ENCODE measurements around the gene DPP10. TPM values are rescaled to one million over a fixed set of nuclear protein-coding genes. Genes with fewer than 3 reads are reported as not detected.
"Not testable (repeated sequence)": the region's sequence is repeated elsewhere in the genome, so short reads cannot be mapped to it uniquely, and the experiment has no call there.

The DPP10 gene
- total RNA-seq, 1 donor from 2014 or later = 2.1 TPM

- TF ChIP-seq CTCF (conservative IDR thresholded peaks at IDR 0.05) = peak; percentile 36
- Mint-ChIP-seq H3K9me3 (peaks cover 8% of the 10 kb centered on the region), H3K4me3 (no peak overlapping the region), H3K4me1 (no peaks in the 10 kb centered on the region), H3K27ac (ENCODE audit: unreplicated experiment) (no peak overlapping the region), H3K36me3 (ENCODE audit: low read depth) (no peaks in the 10 kb centered on the region), H3K27me3 (ENCODE audit: low read depth) (no peaks in the 10 kb centered on the region)
- DNase-seq (ENCODE audit: low read depth, low spot score) = no peak
Measured at GRCh38 chr2:115083225-115083624, 640.8 kb downstream of the DPP10 start.

GRCh38 chr2:115083711-115084110 lies 641.3 kb downstream of the DPP10 start:
- Mint-ChIP-seq H3K36me3 (ENCODE audit: low read depth) (no peaks in the 10 kb centered on the region), H3K27me3 (ENCODE audit: low read depth) (no peaks in the 10 kb centered on the region), H3K4me3 (no peak overlapping the region), H3K27ac (ENCODE audit: unreplicated experiment) (no peak overlapping the region), H3K9me3 (peaks cover 8% of the 10 kb centered on the region), H3K4me1 (no peaks in the 10 kb centered on the region)
- TF ChIP-seq CTCF (conservative IDR thresholded peaks at IDR 0.05) = no peak
- no peak for DNase-seq (ENCODE audit: low read depth, low spot score)

- TF ChIP-seq CTCF (conservative IDR thresholded peaks at IDR 0.05) = no peak
- no peak for DNase-seq (ENCODE audit: low read depth, low spot score)
Measured at GRCh38 chr2:115084446-115084845, 642.0 kb downstream of the DPP10 start.

GRCh38 chr2:115086051-115086620 lies 643.7 kb downstream of the DPP10 start:
- H3K27me3 Mint-ChIP-seq (ENCODE audit: low read depth); DNase-seq (ENCODE audit: low read depth, low spot score); H3K4me3 Mint-ChIP-seq; H3K4me1 Mint-ChIP-seq; H3K27ac Mint-ChIP-seq (ENCODE audit: unreplicated experiment): not testable (repeated sequence)
- Mint-ChIP-seq H3K36me3 (ENCODE audit: low read depth) (peaks cover 11% of the 10 kb centered on the region), H3K9me3 (peaks cover 21% of the 10 kb centered on the region)

More at GRCh38 chr2:115084446-115084845, 642.0 kb downstream of the DPP10 start:
- Mint-ChIP-seq H3K27ac (ENCODE audit: unreplicated experiment) (no peak overlapping the region), H3K27me3 (ENCODE audit: low read depth) (no peaks in the 10 kb centered on the region), H3K9me3 (peaks cover 14% of the 10 kb centered on the region), H3K4me1 (no peaks in the 10 kb centered on the region), H3K36me3 (ENCODE audit: low read depth) (peaks cover 3% of the 10 kb centered on the region), H3K4me3 (no peak overlapping the region)

- no peak for DNase-seq (ENCODE audit: low read depth, low spot score)
- Mint-ChIP-seq H3K27me3 (ENCODE audit: low read depth) (no peaks in the 10 kb centered on the region), H3K9me3 (peaks cover 20% of the 10 kb centered on the region), H3K4me1 (no peaks in the 10 kb centered on the region), H3K27ac (ENCODE audit: unreplicated experiment) (no peak overlapping the region), H3K4me3 (no peak overlapping the region), H3K36me3 (ENCODE audit: low read depth) (peaks cover 16% of the 10 kb centered on the region)
- TF ChIP-seq CTCF (conservative IDR thresholded peaks at IDR 0.05) = no peak
Measured at GRCh38 chr2:115094441-115094840, 652.0 kb downstream of the DPP10 start.

- Mint-ChIP-seq H3K36me3 (ENCODE audit: low read depth) (no peaks in the 10 kb centered on the region), H3K4me1 (peaks cover 6% of the 10 kb centered on the region), H3K27ac (ENCODE audit: unreplicated experiment) (no peak overlapping the region), H3K4me3 (no peak overlapping the region), H3K27me3 (ENCODE audit: low read depth) (no peaks in the 10 kb centered on the region), H3K9me3 (no peaks in the 10 kb centered on the region)
- TF ChIP-seq CTCF (conservative IDR thresholded peaks at IDR 0.05) = no peak
- no peak for DNase-seq (ENCODE audit: low read depth, low spot score)
Measured at GRCh38 chr2:115105966-115106365, 663.5 kb downstream of the DPP10 start.
